HepG2 (cell line): ENCODE data around the gene KDM1B.

Source experiments
- CEBPG ChIP-seq: IDR thresholded peaks from 2 replicates; pipeline ENCODE4 v1.6.1; 2016
- NFATC3 ChIP-seq: sonication (generic); formaldehyde crosslinking; IDR thresholded peaks from 2 replicates; pipeline ENCODE4 v1.5.1; 2020; ENCODE audit warnings: mild to moderate bottlenecking, missing genetic modification reagents
- REL ChIP-seq: sonication (generic); formaldehyde crosslinking; conservative IDR thresholded peaks from 2 replicates; pipeline ENCODE4 v1.8.0; 2022; ENCODE audit warnings: mild to moderate bottlenecking, missing genetic modification reagents, moderate library complexity
- TAF1 ChIP-seq: sonication (generic); formaldehyde crosslinking; IDR thresholded peaks from 2 replicates; pipeline ENCODE4 v1.4.0; 2020; ENCODE audit warnings: missing genetic modification reagents
- U2AF1 ChIP-seq: fragments of 200-400 bp; formaldehyde crosslinking; optimal IDR thresholded peaks from 2 replicates; pipeline ENCODE3; 2017; ENCODE audit warnings: mild to moderate bottlenecking, low read depth, low read length
- ZNF10 ChIP-seq: sonication (generic); formaldehyde crosslinking; IDR thresholded peaks from 2 replicates; pipeline ENCODE4 v1.4.0; 2020; ENCODE audit warnings: mild to moderate bottlenecking, low read depth, missing genetic modification reagents, borderline replicate concordance
- ZNF709 ChIP-seq: sonication (generic); formaldehyde crosslinking; IDR thresholded peaks from 2 replicates; pipeline ENCODE4 v1.5.0; 2020; ENCODE audit warnings: mild to moderate bottlenecking, missing genetic modification reagents
- ZNF841 ChIP-seq: sonication (generic); formaldehyde crosslinking; IDR thresholded peaks from 2 replicates; pipeline ENCODE4 v1.8.1; 2023; ENCODE audit warnings: missing genetic modification reagents, borderline replicate concordance
- TF ChIP-seq, protein P1 (sequence below): sonication (generic); formaldehyde crosslinking; IDR thresholded peaks from 2 replicates; pipeline ENCODE4 v1.4.0; 2020; ENCODE audit warnings: missing genetic modification reagents
- TF ChIP-seq, protein P2 (sequence below): sonication (generic); formaldehyde crosslinking; IDR thresholded peaks from 2 replicates; pipeline ENCODE4 v1.5.0; 2020; ENCODE audit warnings: mild to moderate bottlenecking, missing genetic modification reagents, moderate library complexity

DNA sequence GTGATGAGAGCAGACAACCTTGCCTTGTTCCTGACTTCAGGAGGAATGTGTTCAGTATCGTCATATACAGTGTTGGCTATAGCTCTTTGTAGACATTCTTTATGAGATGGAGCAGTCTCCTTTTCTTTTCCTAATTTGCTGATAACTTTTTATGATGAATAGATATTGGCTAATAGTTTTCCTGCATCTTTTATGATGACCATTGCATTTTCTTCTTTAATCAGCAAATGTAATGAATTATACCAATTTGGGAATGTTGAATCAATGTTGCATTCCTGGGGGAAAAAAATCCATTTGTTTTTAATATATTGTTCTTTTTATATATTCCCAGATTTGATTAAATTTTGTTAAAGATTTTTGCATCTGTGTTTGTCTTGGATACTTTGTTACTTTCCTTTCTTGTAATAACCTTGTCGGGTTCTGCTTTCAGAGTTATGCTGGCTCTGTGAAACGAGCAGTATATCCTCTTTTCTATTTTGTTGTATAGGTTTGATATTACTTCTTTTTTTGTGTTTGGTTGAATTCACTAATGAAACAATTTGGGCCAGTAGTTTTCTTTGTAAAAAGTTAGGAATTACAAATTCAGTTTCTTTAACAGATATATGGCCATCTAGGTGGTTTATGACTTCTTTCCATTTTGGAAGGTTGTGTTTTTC, 23.9 kb downstream of the KDM1B start:
- TF ChIP-seq ZNF709 (CRISPR knock-in tag) (no peak), ZNF841 (CRISPR knock-in tag) (no peak), U2AF1 (no peak), REL (CRISPR knock-in tag) (no peak), NFATC3 (CRISPR knock-in tag) (no peak), ZNF10 (CRISPR knock-in tag) (no peak), CEBPG (CRISPR knock-in tag) (no peak), TAF1 (CRISPR knock-in tag) (no peak)
- TF ChIP-seq, protein P1, sequence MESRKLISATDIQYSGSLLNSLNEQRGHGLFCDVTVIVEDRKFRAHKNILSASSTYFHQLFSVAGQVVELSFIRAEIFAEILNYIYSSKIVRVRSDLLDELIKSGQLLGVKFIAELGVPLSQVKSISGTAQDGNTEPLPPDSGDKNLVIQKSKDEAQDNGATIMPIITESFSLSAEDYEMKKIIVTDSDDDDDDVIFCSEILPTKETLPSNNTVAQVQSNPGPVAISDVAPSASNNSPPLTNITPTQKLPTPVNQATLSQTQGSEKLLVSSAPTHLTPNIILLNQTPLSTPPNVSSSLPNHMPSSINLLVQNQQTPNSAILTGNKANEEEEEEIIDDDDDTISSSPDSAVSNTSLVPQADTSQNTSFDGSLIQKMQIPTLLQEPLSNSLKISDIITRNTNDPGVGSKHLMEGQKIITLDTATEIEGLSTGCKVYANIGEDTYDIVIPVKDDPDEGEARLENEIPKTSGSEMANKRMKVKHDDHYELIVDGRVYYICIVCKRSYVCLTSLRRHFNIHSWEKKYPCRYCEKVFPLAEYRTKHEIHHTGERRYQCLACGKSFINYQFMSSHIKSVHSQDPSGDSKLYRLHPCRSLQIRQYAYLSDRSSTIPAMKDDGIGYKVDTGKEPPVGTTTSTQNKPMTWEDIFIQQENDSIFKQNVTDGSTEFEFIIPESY (CRISPR knock-in tag): no peak
- TF ChIP-seq, protein P2, sequence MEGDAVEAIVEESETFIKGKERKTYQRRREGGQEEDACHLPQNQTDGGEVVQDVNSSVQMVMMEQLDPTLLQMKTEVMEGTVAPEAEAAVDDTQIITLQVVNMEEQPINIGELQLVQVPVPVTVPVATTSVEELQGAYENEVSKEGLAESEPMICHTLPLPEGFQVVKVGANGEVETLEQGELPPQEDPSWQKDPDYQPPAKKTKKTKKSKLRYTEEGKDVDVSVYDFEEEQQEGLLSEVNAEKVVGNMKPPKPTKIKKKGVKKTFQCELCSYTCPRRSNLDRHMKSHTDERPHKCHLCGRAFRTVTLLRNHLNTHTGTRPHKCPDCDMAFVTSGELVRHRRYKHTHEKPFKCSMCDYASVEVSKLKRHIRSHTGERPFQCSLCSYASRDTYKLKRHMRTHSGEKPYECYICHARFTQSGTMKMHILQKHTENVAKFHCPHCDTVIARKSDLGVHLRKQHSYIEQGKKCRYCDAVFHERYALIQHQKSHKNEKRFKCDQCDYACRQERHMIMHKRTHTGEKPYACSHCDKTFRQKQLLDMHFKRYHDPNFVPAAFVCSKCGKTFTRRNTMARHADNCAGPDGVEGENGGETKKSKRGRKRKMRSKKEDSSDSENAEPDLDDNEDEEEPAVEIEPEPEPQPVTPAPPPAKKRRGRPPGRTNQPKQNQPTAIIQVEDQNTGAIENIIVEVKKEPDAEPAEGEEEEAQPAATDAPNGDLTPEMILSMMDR (CRISPR knock-in tag): no peak
